SU-DHL-6 (cell line): ENCODE results near the gene NDRG4.

ENCODE experiments used
- H2AFZ ChIP-seq: fragments of 200-600 bp; sonication (generic); 2 replicates; pipeline ENCODE4 v1.6.1; 2014; ENCODE audit warnings: low read depth, mild to moderate bottlenecking, moderate library complexity, mixed read lengths, antibody characterized with exemption, low read length; ENCODE audit not compliant: severe bottlenecking
- H3F3A ChIP-seq: fragments of 200-600 bp; shearing (Covaris generic); 2 replicates; pipeline ENCODE4 v1.6.0; 2016; ENCODE audit warnings: antibody characterized with exemption, mild to moderate bottlenecking; ENCODE audit not compliant: insufficient read depth
- H3K27ac ChIP-seq: fragments of 200-600 bp; sonication (generic); 2 replicates; pipeline ENCODE4 v1.5.1; 2016; ENCODE audit warnings: low read depth, mild to moderate bottlenecking, low read length, moderate library complexity, mixed read lengths
- H3K27me3 ChIP-seq: fragments of 200-600 bp; sonication (generic), shearing (Covaris generic); 2 replicates; pipeline ENCODE4 v1.6.0; 2014; ENCODE audit warnings: mild to moderate bottlenecking, low read length
- H3K36me3 ChIP-seq: fragments of 200-600 bp; sonication (generic); 2 replicates; pipeline ENCODE4 v1.6.1; 2014; ENCODE audit warnings: mild to moderate bottlenecking, low read length, mixed read lengths
- H3K4me2 ChIP-seq: fragments of 300-600, 200-600 bp; shearing (Covaris generic), sonication (generic); 2 replicates; pipeline ENCODE4 v1.6.0; 2014; ENCODE audit warnings: low read length, low read depth, mild to moderate bottlenecking; ENCODE audit not compliant: poor library complexity, severe bottlenecking
- H3K4me3 ChIP-seq: fragments of 200-600 bp; sonication (generic); 2 replicates; pipeline ENCODE4 v1.5.1; 2014; ENCODE audit warnings: antibody characterized with exemption, low read length, mild to moderate bottlenecking, mixed read lengths; ENCODE audit not compliant: insufficient read depth, poor library complexity, severe bottlenecking
- H3K79me2 ChIP-seq: fragments of 200-600 bp; sonication (generic); 2 replicates; pipeline ENCODE4 v1.6.1; 2014; ENCODE audit warnings: mild to moderate bottlenecking, low read length, moderate library complexity; ENCODE audit not compliant: insufficient read depth
- H3K9ac ChIP-seq: fragments of 200-600 bp; sonication (generic); 2 replicates; pipeline ENCODE4 v1.7.0; 2014; ENCODE audit warnings: mild to moderate bottlenecking, low read length
- H3K9me2 ChIP-seq: fragments of 200-600 bp; sonication (generic); replicated peaks from 2 replicates; pipeline ENCODE4 v1.6.1; 2014; ENCODE audit warnings: low read length; ENCODE audit not compliant: insufficient read depth
- H3K9me3 ChIP-seq: fragments of 200-600 bp; sonication (generic); 2 replicates; pipeline ENCODE4 v1.6.1; 2014; ENCODE audit warnings: low read length, mixed read lengths; ENCODE audit not compliant: insufficient read depth
- H4K20me1 ChIP-seq: fragments of 200-600 bp; sonication (generic); 2 replicates; pipeline ENCODE4 v1.6.1; 2014; ENCODE audit warnings: low read depth, mild to moderate bottlenecking, antibody characterized with exemption, low read length, moderate library complexity, mixed read lengths
- EZH2phosphoT487 ChIP-seq: fragments of 200-600 bp; sonication (generic), shearing (Covaris generic); conservative IDR thresholded peaks from 2 replicates; pipeline ENCODE4 v1.6.1; 2018; ENCODE audit warnings: mild to moderate bottlenecking, antibody characterized with exemption, low read length, moderate library complexity, mixed read lengths
- TF ChIP-seq, protein P1 (sequence below): fragments of 200-600 bp; sonication (generic); IDR thresholded peaks from one replicate; pipeline ENCODE4 v1.5.1; 2017; ENCODE audit warnings: antibody characterized with exemption, mild to moderate bottlenecking, low read length, moderate library complexity; ENCODE audit not compliant: insufficient read depth, poor library complexity, severe bottlenecking

NDRG4 gene

GRCh38 chr16:58493756-58494431 lies 6.0 kb upstream of the NDRG4 start:
- no peak overlapping the region for H3K27ac ChIP-seq
- H2AFZ ChIP-seq: no peak overlapping the region
- no peak overlapping the region for H3K9ac ChIP-seq
- TF ChIP-seq EZH2phosphoT487: no peak
- TF ChIP-seq, protein P1, sequence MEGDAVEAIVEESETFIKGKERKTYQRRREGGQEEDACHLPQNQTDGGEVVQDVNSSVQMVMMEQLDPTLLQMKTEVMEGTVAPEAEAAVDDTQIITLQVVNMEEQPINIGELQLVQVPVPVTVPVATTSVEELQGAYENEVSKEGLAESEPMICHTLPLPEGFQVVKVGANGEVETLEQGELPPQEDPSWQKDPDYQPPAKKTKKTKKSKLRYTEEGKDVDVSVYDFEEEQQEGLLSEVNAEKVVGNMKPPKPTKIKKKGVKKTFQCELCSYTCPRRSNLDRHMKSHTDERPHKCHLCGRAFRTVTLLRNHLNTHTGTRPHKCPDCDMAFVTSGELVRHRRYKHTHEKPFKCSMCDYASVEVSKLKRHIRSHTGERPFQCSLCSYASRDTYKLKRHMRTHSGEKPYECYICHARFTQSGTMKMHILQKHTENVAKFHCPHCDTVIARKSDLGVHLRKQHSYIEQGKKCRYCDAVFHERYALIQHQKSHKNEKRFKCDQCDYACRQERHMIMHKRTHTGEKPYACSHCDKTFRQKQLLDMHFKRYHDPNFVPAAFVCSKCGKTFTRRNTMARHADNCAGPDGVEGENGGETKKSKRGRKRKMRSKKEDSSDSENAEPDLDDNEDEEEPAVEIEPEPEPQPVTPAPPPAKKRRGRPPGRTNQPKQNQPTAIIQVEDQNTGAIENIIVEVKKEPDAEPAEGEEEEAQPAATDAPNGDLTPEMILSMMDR: no peak
- H3K9me2 ChIP-seq: no peaks in the 10 kb centered on the region
- no peaks in the 10 kb centered on the region for H4K20me1 ChIP-seq
- H3K4me2 ChIP-seq: no peak overlapping the region
- no peak overlapping the region for H3K4me3 ChIP-seq
- no peaks in the 10 kb centered on the region for H3K27me3 ChIP-seq
- H3K9me3 ChIP-seq: no peaks in the 10 kb centered on the region
- H3F3A ChIP-seq: no peaks in the 10 kb centered on the region
- H3K36me3 ChIP-seq: no peaks in the 10 kb centered on the region
- no peaks in the 10 kb centered on the region for H3K79me2 ChIP-seq

DNA sequence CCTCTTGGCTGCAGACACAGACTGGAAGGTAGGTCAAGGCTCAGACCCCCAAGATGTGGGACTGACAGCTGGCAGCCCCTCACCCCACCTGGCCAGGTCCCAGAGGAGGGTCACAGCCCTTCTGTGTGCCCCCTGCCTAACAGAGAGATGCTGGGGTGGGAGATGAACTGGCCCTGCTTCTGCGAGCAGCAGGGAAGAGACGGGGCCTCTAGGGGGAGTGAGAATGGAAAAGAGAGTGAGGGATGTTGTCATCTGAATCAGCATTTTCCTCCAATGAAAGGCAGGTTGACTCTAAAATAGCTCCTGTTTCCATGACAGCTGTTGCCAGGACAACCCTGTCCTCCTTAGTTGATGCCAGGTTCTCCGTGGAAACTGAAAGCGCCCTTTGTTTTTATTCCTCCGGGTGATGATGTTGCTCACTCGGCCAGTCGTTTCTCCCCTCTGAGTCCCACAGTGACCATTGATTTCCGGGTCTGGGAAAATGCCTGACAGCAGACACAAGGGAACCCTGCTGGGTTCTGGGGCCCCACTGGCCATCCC lies 4.9 kb upstream of the NDRG4 start:
- H3K27ac ChIP-seq: no peak overlapping the region
- H3F3A ChIP-seq: no peaks in the 10 kb centered on the region
- no peaks in the 10 kb centered on the region for H4K20me1 ChIP-seq
- H3K36me3 ChIP-seq: no peaks in the 10 kb centered on the region
- H3K9me3 ChIP-seq: no peaks in the 10 kb centered on the region
- TF ChIP-seq EZH2phosphoT487: no peak
- TF ChIP-seq, protein P1: no peak
- no peak overlapping the region for H3K4me3 ChIP-seq
- H3K79me2 ChIP-seq: no peaks in the 10 kb centered on the region
- H3K9me2 ChIP-seq: no peaks in the 10 kb centered on the region
- no peak overlapping the region for H3K4me2 ChIP-seq
- no peak overlapping the region for H2AFZ ChIP-seq
- H3K27me3 ChIP-seq: no peaks in the 10 kb centered on the region
- no peak overlapping the region for H3K9ac ChIP-seq

- H3K4me3 ChIP-seq: no peak overlapping the region
- H3K27ac ChIP-seq: no peak overlapping the region
Measured at GRCh38 chr16:58495521-58496331, 4.2 kb upstream of the NDRG4 start.

More at GRCh38 chr16:58495521-58496331, 4.2 kb upstream of the NDRG4 start:
- TF ChIP-seq, protein P1: no peak
- no peak for TF ChIP-seq EZH2phosphoT487
- Histone ChIP-seq H4K20me1 (no peaks in the 10 kb centered on the region), H3K9me3 (no peaks in the 10 kb centered on the region), H3K4me2 (no peak overlapping the region), H3F3A (no peaks in the 10 kb centered on the region), H3K27me3 (no peaks in the 10 kb centered on the region), H3K9ac (no peak overlapping the region), H3K36me3 (no peaks in the 10 kb centered on the region), H3K79me2 (no peaks in the 10 kb centered on the region), H2AFZ (no peak overlapping the region), H3K9me2 (no peaks in the 10 kb centered on the region)
